CD8-positive, alpha-beta memory T cell (primary cell): ENCODE measurements around the gene PREX1. TPM values are rescaled to one million over a fixed set of nuclear protein-coding genes. Genes with fewer than 3 reads are reported as not detected.

Experiments
- CTCF ChIA-PET: fragments of 350-600 bp; sonication (Branson Sonifier 250); formaldehyde crosslinking; loops from one replicate; lab custom pipeline; 2021; ENCODE audit warnings: antibody characterized with exemption; lab: Charles Lee
- POLR2A ChIA-PET: fragments of 350-600 bp; sonication (Branson Sonifier 250); formaldehyde crosslinking; loops from one replicate; lab custom pipeline; 2021; ENCODE audit warnings: antibody characterized with exemption; lab: Charles Lee
- DNase-seq, 5 donors: peaks; one replicate each; pipeline versions ENCODE4 v3.0.0 to v3.0.0-alpha.2; 2020 to 2022; ENCODE audit warnings: mixed read lengths in 1 of 5
- H3K27ac ChIP-seq: one replicate; pipeline ENCODE4 v1.7.0; 2013; ENCODE audit warnings: low read depth, mild to moderate bottlenecking, low read length, moderate library complexity
- H3K27me3 ChIP-seq: 2 replicates; pipeline ENCODE4 v1.7.0; 2013; ENCODE audit warnings: low read length, mild to moderate bottlenecking; ENCODE audit not compliant: insufficient read depth, poor library complexity, severe bottlenecking
- H3K36me3 ChIP-seq: 2 replicates; pipeline ENCODE4 v1.7.0; 2013; ENCODE audit warnings: mild to moderate bottlenecking, low read length, moderate library complexity; ENCODE audit not compliant: insufficient read depth
- H3K4me1 ChIP-seq: 2 replicates; pipeline ENCODE4 v1.7.0; 2013; ENCODE audit warnings: mild to moderate bottlenecking, low read length, moderate library complexity; ENCODE audit not compliant: insufficient read depth
- H3K4me3 ChIP-seq: 2 replicates; pipeline ENCODE4 v1.7.0; 2013; ENCODE audit warnings: mild to moderate bottlenecking, low read length
- H3K9me3 ChIP-seq: 2 replicates; pipeline ENCODE4 v1.7.0; 2013; ENCODE audit warnings: mild to moderate bottlenecking, low read length
- H3K27ac Mint-ChIP-seq, 8 donors: one replicate each; pipeline ENCODE4 v1.8.0; 2020 to 2021; ENCODE audit warnings: mixed read lengths in 8 of 8, mild to moderate bottlenecking in 6 of 8, inconsistent platforms in 3 of 8, moderate library complexity in 3 of 8
- H3K27me3 Mint-ChIP-seq, 2 donors: one replicate each; pipeline ENCODE4 v1.8.0; 2020 to 2021; ENCODE audit warnings: mixed read lengths in 2 of 2, mild to moderate bottlenecking in 1 of 2, moderate library complexity in 1 of 2
- H3K36me3 Mint-ChIP-seq, 3 donors: one replicate each; pipeline ENCODE4 v1.8.0; 2020 to 2021; ENCODE audit warnings: mixed read lengths in 3 of 3, inconsistent platforms in 1 of 3, mild to moderate bottlenecking in 1 of 3
- H3K4me1 Mint-ChIP-seq, 3 donors: one replicate each; pipeline ENCODE4 v1.8.0; 2020 to 2021; ENCODE audit warnings: mixed read lengths in 3 of 3, inconsistent platforms in 1 of 3, mild to moderate bottlenecking in 1 of 3
- H3K4me3 Mint-ChIP-seq, 7 donors: one replicate each; pipeline ENCODE4 v1.8.0; 2020 to 2021; ENCODE audit warnings: mixed read lengths in 7 of 7, mild to moderate bottlenecking in 6 of 7, moderate library complexity in 4 of 7, inconsistent platforms in 2 of 7
- H3K9me3 Mint-ChIP-seq, 5 donors: one replicate each; pipeline ENCODE4 v1.8.0; 2020 to 2022; ENCODE audit warnings: mixed read lengths in 5 of 5, mild to moderate bottlenecking in 3 of 5, moderate library complexity in 2 of 5, inconsistent platforms in 1 of 5
- polyA plus RNA-seq: library from polyadenylated mRNA; unstranded; fragments of 300-500 nt; fragmentation: Illumina TruSeq; gene quantifications from one replicate; pipeline ENCODE4 v1.2.3, GENCODE V29; 2021
- total RNA-seq, 2 experiments: library from RNA; stranded (reverse); gene quantifications; one replicate each; pipeline ENCODE4 v1.2.3, GENCODE V29; 2021

PREX1 gene
- total and polyA plus RNA-seq, 3 experiments from 2014 or later: 89.5 to 90.5 (median 90.0) TPM

DNA sequence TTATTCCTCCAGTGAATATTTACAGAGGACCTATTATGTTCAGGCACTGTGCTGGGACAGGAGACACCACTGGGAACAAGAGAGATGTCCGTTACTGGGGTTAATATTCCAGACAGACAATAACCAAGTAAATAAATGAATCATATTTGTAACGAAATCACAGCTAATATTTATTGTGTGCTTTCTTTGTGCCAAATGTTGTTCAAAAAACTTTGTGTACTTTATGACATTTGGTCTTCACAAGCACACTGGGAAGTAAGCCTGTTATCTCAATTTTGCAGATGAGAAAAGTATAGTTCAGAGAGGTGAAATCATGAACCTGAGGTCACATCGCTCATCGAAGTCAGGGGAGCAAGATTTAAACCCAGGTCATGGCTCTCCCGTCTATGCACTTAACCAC, 36.5 kb upstream of the PREX1 start:
- no peak overlapping the region for H3K27ac Mint-ChIP-seq
- no peak overlapping the region for H3K4me3 Mint-ChIP-seq
- Histone ChIP-seq H3K36me3 (no peaks in the 10 kb centered on the region), H3K4me3 (no peak overlapping the region), H3K27me3 (no peaks in the 10 kb centered on the region), H3K9me3 (no peaks in the 10 kb centered on the region), H3K4me1 (no peaks in the 10 kb centered on the region), H3K27ac (no peak overlapping the region)
- H3K9me3 Mint-ChIP-seq: no peaks in the 10 kb centered on the region
- no peaks in the 10 kb centered on the region for H3K36me3 Mint-ChIP-seq
- H3K27me3 Mint-ChIP-seq: no peaks in the 10 kb centered on the region
- ChIA-PET POLR2A (no interaction called here), CTCF (no interaction called here)
- peaks cover 9 to 18% (median 10%) of the 10 kb centered on the region in 3 donors for H3K4me1 Mint-ChIP-seq
- no peak for DNase-seq

DNA sequence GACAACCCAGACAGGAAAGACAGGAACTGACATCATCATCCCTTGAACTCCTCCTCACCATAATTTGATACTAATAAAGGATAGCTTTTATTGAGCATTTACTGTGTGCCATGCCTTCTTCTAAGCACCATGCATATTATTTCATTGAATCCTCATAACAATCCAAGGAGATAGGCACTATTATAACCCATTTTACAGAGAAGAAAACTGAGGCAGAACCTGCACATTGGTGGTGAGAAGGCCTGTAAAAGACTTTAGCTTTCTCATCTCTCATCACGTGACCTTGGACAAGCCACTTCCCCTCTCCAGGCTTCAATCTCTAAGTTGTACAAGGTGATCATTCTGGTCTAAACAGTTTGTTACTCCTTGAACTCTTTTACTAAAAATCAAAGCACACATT, 34.5 kb upstream of the PREX1 start:
- H3K9me3 ChIP-seq: no peaks in the 10 kb centered on the region
- H3K4me3 ChIP-seq: no peak overlapping the region
- H3K27ac Mint-ChIP-seq: no peak overlapping the region
- no peak overlapping the region for H3K27ac ChIP-seq
- H3K4me3 Mint-ChIP-seq: no peak overlapping the region
- no peaks in the 10 kb centered on the region for H3K27me3 Mint-ChIP-seq
- no peaks in the 10 kb centered on the region for H3K36me3 Mint-ChIP-seq
- POLR2A ChIA-PET: interaction anchor here (0.6 kb wide), 1 partner anchor 13 kb away, joined by 3 read pairs; no protein-coding TSS in a partner anchor
- H3K9me3 Mint-ChIP-seq: no peaks in the 10 kb centered on the region
- H3K4me1 Mint-ChIP-seq: peaks cover 9 to 18% (median 10%) of the 10 kb centered on the region in 3 donors
- CTCF ChIA-PET: no interaction called here
- no peak for DNase-seq
- no peaks in the 10 kb centered on the region for H3K4me1 ChIP-seq
- H3K36me3 ChIP-seq: no peaks in the 10 kb centered on the region
- no peaks in the 10 kb centered on the region for H3K27me3 ChIP-seq

DNA sequence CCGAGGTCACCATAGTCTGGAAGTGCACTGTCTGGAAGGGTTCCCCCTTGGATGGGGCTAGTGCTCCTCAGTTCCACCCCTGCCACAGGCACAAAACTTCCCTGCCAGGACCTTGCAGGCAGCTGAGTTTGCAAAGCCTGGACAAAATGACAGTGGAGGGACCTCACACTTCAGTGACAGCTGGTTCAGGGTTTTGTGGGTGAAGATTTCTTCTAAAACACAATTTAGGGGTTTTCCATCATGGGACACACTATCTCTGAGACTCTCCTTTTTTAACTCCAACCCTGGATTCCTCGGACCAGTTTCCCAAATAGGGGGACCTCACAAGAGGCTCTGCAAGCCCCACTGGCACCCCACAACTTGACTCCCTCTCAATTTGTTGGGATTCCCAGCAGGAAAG, 33.6 kb upstream of the PREX1 start:
- Mint-ChIP-seq H3K4me3 (no peak overlapping the region), H3K27me3 (no peaks in the 10 kb centered on the region), H3K4me1 (peaks cover 9 to 18% (median 10%) of the 10 kb centered on the region in 3 donors), H3K27ac (no peak overlapping the region), H3K9me3 (no peaks in the 10 kb centered on the region), H3K36me3 (no peaks in the 10 kb centered on the region)
- Histone ChIP-seq H3K36me3 (no peaks in the 10 kb centered on the region), H3K4me3 (no peak overlapping the region), H3K9me3 (no peaks in the 10 kb centered on the region), H3K27me3 (no peaks in the 10 kb centered on the region), H3K4me1 (no peaks in the 10 kb centered on the region), H3K27ac (no peak overlapping the region)
- ChIA-PET CTCF (interaction anchor here (0.9 kb wide), 1 partner anchor 10 kb away, joined by 3 read pairs; no protein-coding TSS in a partner anchor), POLR2A (no interaction called here)
- DNase-seq: no peak

- no peak for DNase-seq
- no peaks in the 10 kb centered on the region for H3K36me3 Mint-ChIP-seq
- no peaks in the 10 kb centered on the region for H3K9me3 Mint-ChIP-seq
- ChIA-PET POLR2A (no interaction called here), CTCF (interaction anchor here (1.8 kb wide), 1 partner anchor 8 kb away, joined by 5 read pairs; no protein-coding TSS in a partner anchor)
- H3K36me3 ChIP-seq: no peaks in the 10 kb centered on the region
- H3K4me3 Mint-ChIP-seq: no peak overlapping the region
- no peak overlapping the region for H3K4me3 ChIP-seq
- no peaks in the 10 kb centered on the region for H3K9me3 ChIP-seq
- H3K27me3 ChIP-seq: no peaks in the 10 kb centered on the region
- no peak overlapping the region for H3K27ac ChIP-seq
- peaks cover 9 to 18% (median 10%) of the 10 kb centered on the region in 3 donors for H3K4me1 Mint-ChIP-seq
- no peak overlapping the region for H3K27ac Mint-ChIP-seq
- H3K4me1 ChIP-seq: no peaks in the 10 kb centered on the region
- H3K27me3 Mint-ChIP-seq: no peaks in the 10 kb centered on the region
Observed at GRCh38 chr20:48858075-48858790, 30.4 kb upstream of the PREX1 start.

DNA sequence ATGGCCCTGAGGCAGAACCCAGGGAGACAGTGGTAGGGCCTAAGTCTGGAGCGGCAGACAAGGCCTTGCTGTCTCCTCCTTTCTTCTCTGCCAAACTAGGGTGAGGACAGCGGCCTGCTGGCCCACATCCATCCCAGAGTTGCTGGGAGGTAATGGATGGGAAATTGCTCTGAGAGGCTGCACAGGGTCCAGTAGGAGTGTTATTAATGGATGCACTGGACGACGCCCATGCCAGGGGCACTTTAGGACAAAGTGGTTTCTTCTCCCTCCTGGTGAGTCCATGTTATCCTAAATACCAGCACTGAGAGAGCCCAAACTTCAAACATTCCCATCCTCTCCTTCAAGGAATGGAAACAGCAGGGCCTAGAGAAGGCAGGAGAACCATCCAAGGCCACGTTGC, 28.3 kb upstream of the PREX1 start:
- H3K9me3 ChIP-seq: no peaks in the 10 kb centered on the region
- H3K4me1 ChIP-seq: no peaks in the 10 kb centered on the region
- Mint-ChIP-seq H3K36me3 (no peaks in the 10 kb centered on the region), H3K27me3 (no peaks in the 10 kb centered on the region), H3K9me3 (no peaks in the 10 kb centered on the region), H3K4me3 (no peak overlapping the region), H3K27ac (peak overlapping the region in 1 of 8 donors; percentile 50), H3K4me1 (peaks cover 5 to 7% (median 5%) of the 10 kb centered on the region in 3 donors)
- POLR2A ChIA-PET: no interaction called here
- CTCF ChIA-PET: no interaction called here
- no peaks in the 10 kb centered on the region for H3K27me3 ChIP-seq
- no peak overlapping the region for H3K4me3 ChIP-seq
- DNase-seq: no peak
- H3K27ac ChIP-seq: no peak overlapping the region
- no peaks in the 10 kb centered on the region for H3K36me3 ChIP-seq

DNA sequence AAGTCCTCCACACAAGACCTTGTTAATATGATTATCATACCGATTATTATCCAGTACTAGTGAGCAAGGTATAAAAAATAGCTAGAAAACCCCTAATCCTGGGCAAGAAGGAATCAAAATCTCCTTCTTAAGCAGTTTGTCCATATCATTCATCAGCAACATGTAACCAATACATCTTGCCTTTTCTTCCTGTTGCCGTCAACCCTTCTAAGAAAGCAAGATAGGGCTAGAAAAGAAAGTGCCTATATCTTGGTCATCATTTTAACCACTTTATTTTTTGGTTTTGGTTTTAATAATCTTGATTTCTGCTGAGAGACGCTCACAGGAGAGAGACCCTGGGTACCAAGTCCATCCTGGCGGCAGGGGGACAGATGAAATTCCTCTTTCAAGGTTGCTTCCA, 27.2 kb upstream of the PREX1 start:
- Mint-ChIP-seq H3K4me1 (peaks cover under 1 to 2% (median 1%) of the 10 kb centered on the region in 3 donors), H3K27ac (peak overlapping the region in 1 of 8 donors; percentile 22), H3K27me3 (no peaks in the 10 kb centered on the region), H3K9me3 (no peaks in the 10 kb centered on the region), H3K4me3 (no peak overlapping the region), H3K36me3 (no peaks in the 10 kb centered on the region)
- Histone ChIP-seq H3K4me1 (no peaks in the 10 kb centered on the region), H3K4me3 (no peak overlapping the region), H3K9me3 (no peaks in the 10 kb centered on the region), H3K27ac (no peak overlapping the region), H3K36me3 (no peaks in the 10 kb centered on the region), H3K27me3 (no peaks in the 10 kb centered on the region)
- DNase-seq: no peak
- POLR2A ChIA-PET: no interaction called here
- CTCF ChIA-PET: no interaction called here

- Histone ChIP-seq H3K4me1 (no peaks in the 10 kb centered on the region), H3K27me3 (no peaks in the 10 kb centered on the region), H3K36me3 (no peaks in the 10 kb centered on the region), H3K4me3 (no peak overlapping the region), H3K9me3 (no peaks in the 10 kb centered on the region), H3K27ac (no peak overlapping the region)
- H3K36me3 Mint-ChIP-seq: peaks cover 0 to 2% (median 0%) of the 10 kb centered on the region in 3 donors
- CTCF ChIA-PET: no interaction called here
- H3K9me3 Mint-ChIP-seq: peaks cover 0 to 2% (median 0%) of the 10 kb centered on the region in 5 donors
- H3K4me3 Mint-ChIP-seq: no peak overlapping the region
- POLR2A ChIA-PET: no interaction called here
- no peaks in the 10 kb centered on the region for H3K27me3 Mint-ChIP-seq
- DNase-seq: no peak
- H3K4me1 Mint-ChIP-seq: peaks cover 0 to 3% (median 0%) of the 10 kb centered on the region in 3 donors
- H3K27ac Mint-ChIP-seq: peak overlapping the region in 1 of 8 donors; percentile 81
Observed at GRCh38 chr20:48852609-48853008, 24.8 kb upstream of the PREX1 start.

GRCh38 chr20:48851579-48851978, 23.8 kb upstream of the PREX1 start:
- Mint-ChIP-seq H3K4me3 (no peak overlapping the region), H3K27ac (no peak overlapping the region), H3K4me1 (peaks cover 4 to 11% (median 7%) of the 10 kb centered on the region in 3 donors), H3K27me3 (peaks cover 0 to 2% of the 10 kb centered on the region in 2 donors), H3K36me3 (peaks cover 0 to 2% (median 0%) of the 10 kb centered on the region in 3 donors), H3K9me3 (peaks cover 0 to 2% (median 0%) of the 10 kb centered on the region in 5 donors)
- H3K4me1 ChIP-seq: no peaks in the 10 kb centered on the region
- CTCF ChIA-PET: no interaction called here
- no peaks in the 10 kb centered on the region for H3K9me3 ChIP-seq
- no peak overlapping the region for H3K27ac ChIP-seq
- H3K27me3 ChIP-seq: no peaks in the 10 kb centered on the region
- no peaks in the 10 kb centered on the region for H3K36me3 ChIP-seq
- no peak overlapping the region for H3K4me3 ChIP-seq
- DNase-seq: no peak
- POLR2A ChIA-PET: no interaction called here
